Stimulated activated memory B cell treated with anti-CD40 and anti-IgM and Interleukin-4, amounts not matched to agents 10 μg/mL and 1 μg/mL and 100 μg/mL, for 72 hours (primary cell): ENCODE measurements around the gene JHY.

Source experiments
- ATAC-seq: fragments of 150-1000 bp; cut with Tn5 transposase; 2 replicates; pipeline ENCODE4 v1.10.0; 2021
- H3K27ac Mint-ChIP-seq: one replicate; pipeline ENCODE4 v1.8.0; 2022; ENCODE audit warnings: mild to moderate bottlenecking, mixed read lengths
- H3K27me3 Mint-ChIP-seq: one replicate; pipeline ENCODE4 v1.8.0; 2022; ENCODE audit warnings: mixed read lengths
- H3K36me3 Mint-ChIP-seq: one replicate; pipeline ENCODE4 v1.8.0; 2022; ENCODE audit warnings: mixed read lengths
- H3K4me1 Mint-ChIP-seq: one replicate; pipeline ENCODE4 v1.8.0; 2022; ENCODE audit warnings: mixed read lengths
- H3K4me3 Mint-ChIP-seq: one replicate; pipeline ENCODE4 v1.8.0; 2022; ENCODE audit warnings: mild to moderate bottlenecking, moderate library complexity, mixed read lengths
- H3K9me3 Mint-ChIP-seq: one replicate; pipeline ENCODE4 v1.8.0; 2022; ENCODE audit warnings: mixed read lengths

JHY gene

GRCh38 chr11:122963961-122964360 is 81.4 kb downstream of the JHY start:
- Mint-ChIP-seq H3K4me3 (no peak overlapping the region), H3K27me3 (peaks cover 41% of the 10 kb centered on the region)

GRCh38 chr11:122976061-122976733 is 93.6 kb downstream of the JHY start:
- Mint-ChIP-seq H3K4me1 (peaks cover 29% of the 10 kb centered on the region), H3K27ac (no peak overlapping the region), H3K27me3 (peaks cover 92% of the 10 kb centered on the region), H3K9me3 (peaks cover 3% of the 10 kb centered on the region), H3K36me3 (no peaks in the 10 kb centered on the region), H3K4me3 (no peak overlapping the region)
- ATAC-seq: no peak

More at GRCh38 chr11:122963961-122964360, 81.4 kb downstream of the JHY start:
- peaks cover 7% of the 10 kb centered on the region for H3K9me3 Mint-ChIP-seq
- H3K4me1 Mint-ChIP-seq: no peaks in the 10 kb centered on the region
- ATAC-seq: no peak
- H3K36me3 Mint-ChIP-seq: peaks cover 10% of the 10 kb centered on the region
- H3K27ac Mint-ChIP-seq: no peak overlapping the region

- ATAC-seq: no peak
- no peak overlapping the region for H3K27ac Mint-ChIP-seq
- peaks cover 29% of the 10 kb centered on the region for H3K4me1 Mint-ChIP-seq
- peak overlapping the region; percentile 42 for H3K4me3 Mint-ChIP-seq
- H3K27me3 Mint-ChIP-seq: peaks cover 94% of the 10 kb centered on the region
- no peaks in the 10 kb centered on the region for H3K36me3 Mint-ChIP-seq
- H3K9me3 Mint-ChIP-seq: peaks cover 3% of the 10 kb centered on the region
These were observed 94.3 kb downstream of the JHY start for GRCh38 chr11:122976734-122977469.

- H3K27me3 Mint-ChIP-seq: peaks cover 94% of the 10 kb centered on the region
- H3K9me3 Mint-ChIP-seq: peaks cover 3% of the 10 kb centered on the region
- peaks cover 30% of the 10 kb centered on the region for H3K4me1 Mint-ChIP-seq
- no peaks in the 10 kb centered on the region for H3K36me3 Mint-ChIP-seq
- no peak overlapping the region for H3K4me3 Mint-ChIP-seq
- H3K27ac Mint-ChIP-seq: no peak overlapping the region
- no peak for ATAC-seq
These were observed 95.1 kb downstream of the JHY start for GRCh38 chr11:122977470-122978298.

- Mint-ChIP-seq H3K9me3 (peaks cover 3% of the 10 kb centered on the region), H3K27me3 (peaks cover 98% of the 10 kb centered on the region), H3K27ac (no peak overlapping the region), H3K4me3 (no peak overlapping the region), H3K36me3 (peaks cover 3% of the 10 kb centered on the region), H3K4me1 (peaks cover 36% of the 10 kb centered on the region)
- no peak for ATAC-seq
These were observed 95.7 kb downstream of the JHY start for GRCh38 chr11:122978299-122978620.

- peaks cover 3% of the 10 kb centered on the region for H3K9me3 Mint-ChIP-seq
- no peak for ATAC-seq
- H3K27ac Mint-ChIP-seq: no peak overlapping the region
- peaks cover 4% of the 10 kb centered on the region for H3K36me3 Mint-ChIP-seq
- H3K4me1 Mint-ChIP-seq: peaks cover 41% of the 10 kb centered on the region
- H3K27me3 Mint-ChIP-seq: peaks cover 98% of the 10 kb centered on the region
- no peak overlapping the region for H3K4me3 Mint-ChIP-seq
These were observed 96.7 kb downstream of the JHY start for GRCh38 chr11:122979103-122979814.

GRCh38 chr11:122979815-122980595 is 97.4 kb downstream of the JHY start:
- Mint-ChIP-seq H3K4me1 (peaks cover 41% of the 10 kb centered on the region), H3K27ac (no peak overlapping the region), H3K27me3 (peaks cover 97% of the 10 kb centered on the region), H3K36me3 (peaks cover 4% of the 10 kb centered on the region), H3K9me3 (peaks cover 3% of the 10 kb centered on the region), H3K4me3 (no peak overlapping the region)
- ATAC-seq: no peak

GRCh38 chr11:122981388-122982264 is 99.1 kb downstream of the JHY start, which contains the start of gene BSX:
TSS of gene BSX (minus strand) at chr11:122981834. CDS start at chr11:122981671, 163 bp downstream.
- H3K9me3 Mint-ChIP-seq: peaks cover 3% of the 10 kb centered on the region
- peak within 1 kb of the TSS; percentile 24 for H3K4me3 Mint-ChIP-seq
- H3K4me1 Mint-ChIP-seq: peaks cover 34% of the 10 kb centered on the region
- peaks cover 4% of the 10 kb centered on the region for H3K36me3 Mint-ChIP-seq
- H3K27ac Mint-ChIP-seq: no peak within 1 kb of the TSS
- H3K27me3 Mint-ChIP-seq: peaks cover 97% of the 10 kb centered on the region
- peak; percentile 29 for ATAC-seq

- Mint-ChIP-seq H3K36me3 (peaks cover 4% of the 10 kb centered on the region), H3K9me3 (no peaks in the 10 kb centered on the region), H3K4me1 (peaks cover 21% of the 10 kb centered on the region), H3K27me3 (peaks cover 89% of the 10 kb centered on the region), H3K4me3 (peak overlapping the region; percentile 91), H3K27ac (peak overlapping the region; percentile 59)
- no peak for ATAC-seq
These were observed 101.1 kb downstream of the JHY start for GRCh38 chr11:122983438-122984185.

- peak overlapping the region; percentile 44 for H3K27ac Mint-ChIP-seq
- H3K4me3 Mint-ChIP-seq: peak overlapping the region; percentile 91
- peaks cover 81% of the 10 kb centered on the region for H3K27me3 Mint-ChIP-seq
These were observed 101.8 kb downstream of the JHY start for GRCh38 chr11:122984186-122985011.

GRCh38 chr11:122995526-122995925 is 113.0 kb downstream of the JHY start:
- no peak for ATAC-seq
- Mint-ChIP-seq H3K4me3 (no peak overlapping the region), H3K9me3 (no peaks in the 10 kb centered on the region), H3K4me1 (no peaks in the 10 kb centered on the region), H3K27ac (no peak overlapping the region), H3K27me3 (peaks cover 67% of the 10 kb centered on the region), H3K36me3 (no peaks in the 10 kb centered on the region)

More at GRCh38 chr11:122984186-122985011, 101.8 kb downstream of the JHY start:
- Mint-ChIP-seq H3K4me1 (peaks cover 21% of the 10 kb centered on the region), H3K9me3 (peaks cover under 1% of the 10 kb centered on the region), H3K36me3 (peaks cover 4% of the 10 kb centered on the region)
- peak; percentile 27 for ATAC-seq

GRCh38 chr11:122998727-122999366 is 116.3 kb downstream of the JHY start:
- Mint-ChIP-seq H3K4me3 (no peak overlapping the region), H3K27me3 (peaks cover 47% of the 10 kb centered on the region), H3K27ac (no peak overlapping the region), H3K4me1 (no peaks in the 10 kb centered on the region), H3K36me3 (no peaks in the 10 kb centered on the region), H3K9me3 (no peaks in the 10 kb centered on the region)
- no peak for ATAC-seq
